AG20443 (cell line): Measurements from ENCODE around the gene DPT.

Experiments
- DNase-seq: peaks from one replicate; pipeline ENCODE4 v3.0.0; 2012; ENCODE audit warnings: low spot score, mixed read lengths

DPT gene

DNA sequence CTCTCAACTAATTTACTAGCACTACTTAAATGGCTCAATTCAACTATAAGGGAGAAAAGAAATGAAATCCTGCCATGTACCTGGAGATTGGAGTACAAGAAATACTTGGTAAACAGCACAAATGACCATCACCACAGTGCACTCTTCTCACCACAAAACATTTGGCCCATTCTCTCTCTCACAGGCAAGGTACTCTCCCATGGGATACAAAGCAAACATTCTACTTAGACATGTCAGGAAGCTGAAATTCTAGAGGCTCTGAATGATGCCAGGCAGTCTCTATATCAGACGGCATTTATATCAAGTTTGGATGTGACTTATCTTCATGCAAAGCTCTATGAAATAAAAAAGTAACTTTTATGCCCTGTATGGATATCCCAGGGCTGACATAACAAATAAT lies 72.5 kb downstream of the DPT start:
- no peak for DNase-seq

DNA sequence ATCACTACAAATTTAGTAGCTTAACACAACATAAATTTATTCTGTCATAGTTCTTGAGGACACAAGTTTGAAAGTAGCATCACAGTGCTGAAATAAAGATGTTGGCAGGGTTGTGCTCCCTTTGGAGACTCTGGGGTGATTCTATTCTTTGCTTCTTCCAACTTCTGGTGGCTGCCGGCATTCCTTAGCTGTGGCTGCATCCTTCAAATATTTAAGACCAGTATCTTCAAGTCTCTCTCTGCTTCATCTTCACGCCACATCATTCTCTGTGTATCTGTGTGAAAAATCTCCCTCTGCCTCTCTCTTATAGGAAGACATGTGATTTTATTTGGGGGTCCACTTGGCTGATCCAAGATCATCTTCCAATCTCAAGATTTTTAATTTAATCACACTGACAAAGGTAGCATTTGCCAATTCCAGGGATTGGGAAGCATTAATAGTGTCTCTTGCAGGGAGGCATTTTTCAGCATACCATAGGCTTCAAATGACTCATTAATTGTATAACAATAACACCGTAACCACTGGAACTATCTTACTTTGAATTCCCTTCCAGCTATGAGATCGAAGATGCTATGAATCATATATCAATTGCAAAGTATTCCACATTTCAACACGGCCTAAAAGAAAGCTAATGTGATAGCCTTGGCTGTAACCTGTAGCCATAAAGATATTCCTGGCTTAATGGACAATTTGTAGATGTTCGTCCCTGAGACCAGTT lies 74.6 kb downstream of the DPT start:
- peak; percentile 39 for DNase-seq

DNA sequence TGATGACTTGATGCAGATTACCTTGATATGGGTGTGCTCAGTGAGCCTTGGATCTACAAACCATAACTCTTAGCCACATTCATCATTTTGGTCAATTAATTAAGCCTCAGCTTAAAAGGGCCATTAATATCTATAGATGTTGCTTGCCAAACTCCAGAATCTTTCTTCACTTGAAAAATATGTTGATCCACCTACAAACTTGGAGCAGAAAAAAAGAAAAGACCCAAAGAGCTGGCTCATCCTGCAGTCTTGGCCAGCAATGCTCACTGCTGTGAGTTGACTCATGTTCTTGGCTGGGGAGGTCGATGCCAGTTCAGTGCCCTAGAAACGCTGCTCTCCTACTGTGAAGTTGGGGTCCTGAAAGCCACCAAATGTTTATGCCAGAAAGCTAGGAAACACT lies 75.4 kb downstream of the DPT start:
- DNase-seq: peak; percentile 79

- no peak for DNase-seq
These were observed 83.3 kb downstream of the DPT start for GRCh38 chr1:168645721-168646120.
